ENCODE data around the gene CENPV. TPM values are rescaled to one million over a fixed set of nuclear protein-coding genes. Genes with fewer than 3 reads are reported as not detected.

CENPV gene
- total RNA-seq: 14.1 and 21.9 TPM in 2 replicates

DNA sequence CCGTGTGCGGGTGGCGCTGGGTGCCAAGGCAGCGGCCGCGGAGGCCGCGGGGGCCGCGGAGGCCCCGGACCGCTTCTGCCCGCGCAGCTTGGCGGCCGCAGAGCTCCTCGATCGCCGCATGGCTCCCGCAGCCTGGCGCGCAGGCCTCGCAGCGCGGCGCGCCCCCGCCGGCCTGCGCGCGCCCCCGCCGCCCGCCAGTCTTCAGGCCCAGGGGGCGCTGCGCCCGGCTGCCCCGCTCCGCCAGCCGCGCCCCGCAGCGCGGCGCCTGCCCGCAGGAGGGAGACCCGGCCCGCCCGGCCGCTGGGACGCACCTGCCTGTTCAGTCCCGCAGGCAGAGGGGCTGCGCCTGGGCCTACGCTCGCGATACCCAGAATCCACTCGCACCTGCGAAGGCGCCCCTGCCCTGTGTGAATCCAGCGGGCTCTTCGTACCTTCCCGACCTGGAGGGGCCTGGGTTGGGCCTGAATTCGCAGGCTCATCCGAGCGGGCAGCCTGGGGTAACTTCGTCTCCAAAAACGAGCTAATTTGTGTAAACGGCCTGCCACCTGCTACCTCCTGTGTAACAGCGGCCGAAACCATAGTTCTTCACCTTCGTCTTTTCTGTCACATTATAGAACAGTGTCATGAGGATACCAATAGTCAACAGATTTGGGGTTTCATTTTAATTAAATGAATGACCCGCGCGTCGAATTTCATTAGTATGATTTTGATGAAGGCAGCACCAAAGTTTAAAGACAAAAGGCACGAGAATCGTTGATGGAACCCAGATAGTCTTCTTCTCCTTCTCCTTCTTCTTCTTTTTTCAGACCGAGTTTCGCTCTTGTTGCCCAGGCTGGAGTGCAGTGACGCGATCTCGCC lies at the start of gene CENPV:
CENPV (minus strand) TSS at position 153 of the 858 bp plus-strand sequence; CDS start at position 120, 33 bp downstream.

DNA sequence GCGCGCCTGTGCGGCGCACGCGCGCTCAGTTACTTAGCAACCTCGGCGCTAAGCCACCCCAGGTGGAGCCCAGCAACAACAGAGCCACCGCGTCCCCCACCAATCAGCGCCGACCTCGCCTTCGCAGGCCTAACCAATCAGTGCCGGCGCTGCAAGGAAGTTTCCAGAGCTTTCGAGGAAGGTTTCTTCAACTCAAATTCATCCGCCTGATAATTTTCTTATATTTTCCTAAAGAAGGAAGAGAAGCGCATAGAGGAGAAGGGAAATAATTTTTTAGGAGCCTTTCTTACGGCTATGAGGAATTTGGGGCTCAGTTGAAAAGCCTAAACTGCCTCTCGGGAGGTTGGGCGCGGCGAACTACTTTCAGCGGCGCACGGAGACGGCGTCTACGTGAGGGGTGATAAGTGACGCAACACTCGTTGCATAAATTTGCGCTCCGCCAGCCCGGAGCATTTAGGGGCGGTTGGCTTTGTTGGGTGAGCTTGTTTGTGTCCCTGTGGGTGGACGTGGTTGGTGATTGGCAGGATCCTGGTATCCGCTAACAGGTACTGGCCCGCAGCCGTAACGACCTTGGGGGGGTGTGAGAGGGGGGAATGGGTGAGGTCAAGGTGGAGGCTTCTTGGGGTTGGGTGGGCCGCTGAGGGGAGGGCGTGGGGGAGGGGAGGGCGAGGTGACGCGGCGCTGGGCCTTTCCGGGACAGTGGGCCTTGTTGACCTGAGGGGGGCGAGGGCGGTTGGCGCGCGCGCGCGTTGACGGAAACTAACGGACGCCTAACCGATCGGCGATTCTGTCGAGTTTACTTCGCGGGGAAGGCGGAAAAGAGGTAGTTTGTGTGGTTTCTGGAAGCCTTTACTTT lies 27.6 kb upstream of the CENPV start, which contains the start of gene UBB:
UBB (plus strand) TSS at position 452 of the 856 bp plus-strand sequence. CDS start 817 bp downstream, outside the sequence.

Other genes with a start within 250 kb of the CENPV start
- gene NCOR1, start 137.9 kb downstream of the CENPV start, total RNA-seq: 63.4 and 66.2 TPM in 2 replicates
- gene PIGL, start 136.3 kb downstream of the CENPV start, total RNA-seq: 12.0 and 12.1 TPM in 2 replicates
- gene UBB, start 27.6 kb upstream of the CENPV start, total RNA-seq: 4,404 and 4,718 TPM in 2 replicates
- 36.6 and 45.6 TPM in 2 replicates for gene TRPV2, start 62.1 kb upstream of the CENPV start, total RNA-seq
- gene LRRC75A, start 138.7 kb upstream of the CENPV start, total RNA-seq: 0.71 and 0.83 TPM in 2 replicates
- 4.8 and 5.3 TPM in 2 replicates for gene ZNF287, start 215.7 kb upstream of the CENPV start, total RNA-seq